Adrenal gland (tissue), 5 donors: Measurements from ENCODE around the gene CTXND1.

Experiments used
- POLR2A ChIP-seq, 2 donors: fragments of 450-650 bp; IDR thresholded peaks; one replicate each; pipeline ENCODE4 v1.6.1; 2017; ENCODE audit warnings: antibody characterized with exemption in 2 of 2, mild to moderate bottlenecking in 2 of 2, moderate library complexity in 1 of 2
- TF ChIP-seq, protein P1 (sequence below), 6 experiments: fragments of 450-650 bp in 4 of 6; fragments of 200-600 bp in 2 of 6; sonication (generic) in 1 of 6; IDR thresholded peaks; 1 replicate in 5 of 6; 2 replicates in 1 of 6; pipeline versions ENCODE4 v1.5.1 to v1.8.0; 2016 to 2021; ENCODE audit warnings: antibody characterized with exemption in 6 of 6, mild to moderate bottlenecking in 2 of 6, moderate library complexity in 1 of 6
- donor health status: DM: no; HTN: no; CAD: no.

DNA sequence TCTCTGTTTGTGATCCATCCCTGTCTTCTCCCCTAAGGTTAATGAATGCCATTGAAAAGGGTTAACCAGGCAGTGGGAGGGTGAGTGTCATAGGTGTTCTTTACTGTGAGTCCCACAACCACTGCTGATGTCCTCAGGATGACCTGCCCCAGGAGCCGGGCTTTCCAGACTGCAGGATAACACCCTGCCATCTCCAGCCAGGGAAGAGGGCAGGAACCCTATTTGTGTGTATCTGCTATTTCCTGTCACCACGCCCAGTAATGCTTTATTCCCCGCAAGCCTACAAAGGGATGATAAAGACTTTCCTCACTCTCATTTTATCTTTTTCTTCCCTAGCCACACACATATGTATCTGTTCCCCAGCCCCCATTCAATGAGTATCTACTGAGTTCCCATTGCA is 15.6 kb upstream of the CTXND1 start:
- TF ChIP-seq, protein P1, sequence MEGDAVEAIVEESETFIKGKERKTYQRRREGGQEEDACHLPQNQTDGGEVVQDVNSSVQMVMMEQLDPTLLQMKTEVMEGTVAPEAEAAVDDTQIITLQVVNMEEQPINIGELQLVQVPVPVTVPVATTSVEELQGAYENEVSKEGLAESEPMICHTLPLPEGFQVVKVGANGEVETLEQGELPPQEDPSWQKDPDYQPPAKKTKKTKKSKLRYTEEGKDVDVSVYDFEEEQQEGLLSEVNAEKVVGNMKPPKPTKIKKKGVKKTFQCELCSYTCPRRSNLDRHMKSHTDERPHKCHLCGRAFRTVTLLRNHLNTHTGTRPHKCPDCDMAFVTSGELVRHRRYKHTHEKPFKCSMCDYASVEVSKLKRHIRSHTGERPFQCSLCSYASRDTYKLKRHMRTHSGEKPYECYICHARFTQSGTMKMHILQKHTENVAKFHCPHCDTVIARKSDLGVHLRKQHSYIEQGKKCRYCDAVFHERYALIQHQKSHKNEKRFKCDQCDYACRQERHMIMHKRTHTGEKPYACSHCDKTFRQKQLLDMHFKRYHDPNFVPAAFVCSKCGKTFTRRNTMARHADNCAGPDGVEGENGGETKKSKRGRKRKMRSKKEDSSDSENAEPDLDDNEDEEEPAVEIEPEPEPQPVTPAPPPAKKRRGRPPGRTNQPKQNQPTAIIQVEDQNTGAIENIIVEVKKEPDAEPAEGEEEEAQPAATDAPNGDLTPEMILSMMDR (IDR thresholded peaks at IDR 0.05), result no peak
- TF ChIP-seq POLR2A (IDR thresholded peaks at IDR 0.05), result no peak
